ENCODE data around the gene NOXO1.

DNA sequence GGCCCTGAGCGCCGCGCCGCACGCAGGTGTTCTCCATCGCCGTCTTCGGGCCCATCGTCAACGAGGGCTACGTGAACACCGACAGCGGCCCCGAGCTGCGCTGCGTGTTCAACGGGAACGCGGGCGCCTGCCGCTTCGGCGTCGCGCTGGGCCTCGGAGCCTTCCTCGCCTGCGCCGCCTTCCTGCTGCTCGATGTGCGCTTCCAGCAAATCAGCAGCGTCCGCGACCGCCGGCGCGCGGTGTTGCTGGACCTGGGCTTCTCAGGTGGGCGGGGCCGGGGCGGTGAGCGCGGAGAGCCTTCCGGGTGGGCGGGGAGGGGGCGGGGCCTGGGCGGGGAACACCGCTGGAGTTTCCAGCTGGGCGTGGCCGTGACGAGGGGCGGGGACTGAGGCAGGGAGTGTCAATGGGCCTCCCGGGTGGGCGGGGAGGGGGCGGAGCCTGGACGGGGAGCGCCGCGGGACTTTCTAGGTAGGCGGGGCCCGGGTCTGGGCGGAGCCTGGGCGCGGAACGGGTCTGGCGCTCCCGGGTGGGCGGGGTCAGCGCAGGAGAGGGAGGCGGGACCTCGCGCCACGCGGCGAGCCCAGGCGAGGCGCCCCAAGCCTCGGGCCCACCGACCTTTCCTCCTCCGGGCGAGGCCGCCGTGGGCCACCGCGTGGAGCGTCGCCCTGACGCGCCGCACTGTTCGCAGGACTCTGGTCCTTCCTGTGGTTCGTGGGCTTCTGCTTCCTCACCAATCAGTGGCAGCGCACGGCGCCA is 10.9 kb upstream of the NOXO1 start:
- TF ChIP-seq CTCF (IDR thresholded peaks at IDR 0.05; ENCODE audit: poor library complexity): no peak
- no peak for TF ChIP-seq EZH2phosphoT487 (IDR thresholded peaks at IDR 0.05; ENCODE audit: low read depth, severe bottlenecking, unreplicated experiment)
- no peak for TF ChIP-seq EZH2 (IDR thresholded peaks at IDR 0.05; ENCODE audit: borderline replicate concordance)
